ENCODE measurements around the gene APBA2.
A peak's percentile ranks its signal among the peaks of the same experiment; 100 is the strongest.
"Not testable (repeated sequence)": the region's sequence is repeated elsewhere in the genome, so short reads cannot be mapped to it uniquely, and the experiment has no call there.

The APBA2 gene

GRCh38 chr15:29044503-29044901, 158.7 kb downstream of the APBA2 start:
- no peak for DNase-seq

- DNase-seq = not testable (repeated sequence)
Observed at GRCh38 chr15:29045161-29045560, 159.4 kb downstream of the APBA2 start.

- DNase-seq = peak; percentile 47
Observed at GRCh38 chr15:29045717-29046116, 159.9 kb downstream of the APBA2 start.

- DNase-seq = no peak
Observed at GRCh38 chr15:29046281-29046810, 160.6 kb downstream of the APBA2 start.

GRCh38 chr15:29046977-29047376, 161.2 kb downstream of the APBA2 start:
- no peak for DNase-seq

- no peak for DNase-seq
Observed at GRCh38 chr15:29048011-29048410, 162.2 kb downstream of the APBA2 start.

GRCh38 chr15:29050870-29051269, 165.1 kb downstream of the APBA2 start:
- peak; percentile 30 for DNase-seq

- DNase-seq = no peak
Observed at GRCh38 chr15:29051422-29051821, 165.6 kb downstream of the APBA2 start.

GRCh38 chr15:29053006-29053405, 167.2 kb downstream of the APBA2 start:
- DNase-seq = no peak

GRCh38 chr15:29053661-29054131, 167.9 kb downstream of the APBA2 start:
- DNase-seq = no peak

- DNase-seq = no peak
Observed at GRCh38 chr15:29054171-29055045, 168.6 kb downstream of the APBA2 start.

- DNase-seq = no peak
Observed at GRCh38 chr15:29055876-29056275, 170.1 kb downstream of the APBA2 start.

GRCh38 chr15:29056839-29057450, 171.2 kb downstream of the APBA2 start:
- DNase-seq = no peak

- no peak for DNase-seq
Observed at GRCh38 chr15:29057856-29058255, 172.1 kb downstream of the APBA2 start.

- peak; percentile 12 for DNase-seq
Observed at GRCh38 chr15:29058903-29059539, 173.2 kb downstream of the APBA2 start.

- no peak for DNase-seq
Observed at GRCh38 chr15:29059871-29060640, 174.3 kb downstream of the APBA2 start.

GRCh38 chr15:29061746-29062145, 176.0 kb downstream of the APBA2 start:
- DNase-seq = no peak

GRCh38 chr15:29062179-29062591, 176.4 kb downstream of the APBA2 start:
- DNase-seq = no peak

GRCh38 chr15:29062626-29063025, 176.9 kb downstream of the APBA2 start:
- DNase-seq = no peak

- DNase-seq = no peak
Observed at GRCh38 chr15:29063646-29064045, 177.9 kb downstream of the APBA2 start.

- no peak for DNase-seq
Observed at GRCh38 chr15:29064290-29064689, 178.5 kb downstream of the APBA2 start.

- no peak for DNase-seq
Observed at GRCh38 chr15:29064731-29065130, 179.0 kb downstream of the APBA2 start.

GRCh38 chr15:29065571-29065970, 179.8 kb downstream of the APBA2 start:
- DNase-seq = no peak

Measured in activated CD4-positive, alpha-beta T cell treated with anti-CD3 and anti-CD28 coated beads for 48 hours (primary cell).